Retinal pigment epithelial cell (primary cell): Measurements from ENCODE around the gene DUSP28.
A peak's percentile ranks its signal among the peaks of the same experiment; 100 is the strongest.

Source experiments
- DNase-seq: peaks from one replicate; pipeline ENCODE4 v3.0.0-alpha.2; 2010; ENCODE audit warnings: low read depth
- H3K4me3 ChIP-seq: 2 replicates; pipeline ENCODE4 v1.5.1; 2011; ENCODE audit warnings: mild to moderate bottlenecking, low read length, control low read depth, moderate library complexity
- CTCF ChIP-seq: conservative IDR thresholded peaks from 2 replicates; pipeline ENCODE4 v1.5.1; 2011; ENCODE audit warnings: low read depth, low read length, control low read depth, inconsistent platforms

The DUSP28 gene

GRCh38 chr2:240539906-240540305, 20.3 kb upstream of the DUSP28 start:
- no peak for DNase-seq
- TF ChIP-seq CTCF = no peak
- H3K4me3 ChIP-seq = no peak overlapping the region

GRCh38 chr2:240551288-240551687, 8.9 kb upstream of the DUSP28 start:
- no peak for DNase-seq
- TF ChIP-seq CTCF = no peak
- no peak overlapping the region for H3K4me3 ChIP-seq

- no peak overlapping the region for H3K4me3 ChIP-seq
- TF ChIP-seq CTCF = no peak
- DNase-seq = no peak
Observed at GRCh38 chr2:240551811-240552210, 8.3 kb upstream of the DUSP28 start.

GRCh38 chr2:240553956-240554480, 6.1 kb upstream of the DUSP28 start:
- no peak overlapping the region for H3K4me3 ChIP-seq
- no peak for TF ChIP-seq CTCF
- DNase-seq = no peak

- DNase-seq = no peak
Observed at GRCh38 chr2:240554767-240555493, 5.2 kb upstream of the DUSP28 start.

GRCh38 chr2:240555541-240556250, 4.5 kb upstream of the DUSP28 start:
- no peak for TF ChIP-seq CTCF
- H3K4me3 ChIP-seq = no peak overlapping the region
- no peak for DNase-seq

More at GRCh38 chr2:240554767-240555493, 5.2 kb upstream of the DUSP28 start:
- TF ChIP-seq CTCF = no peak
- no peak overlapping the region for H3K4me3 ChIP-seq

GRCh38 chr2:240556553-240557100, 3.5 kb upstream of the DUSP28 start:
- H3K4me3 ChIP-seq = peak overlapping the region; percentile 47
- peak; percentile 74 for TF ChIP-seq CTCF
- DNase-seq = no peak
